MV-4-11 (cell line): ENCODE measurements around the gene DEPDC5.

Experiments
- DNase-seq: peaks from one replicate; lab custom pipeline; 2025; lab: John Stamatoyannopoulos, UW

Gene DEPDC5

GRCh38 chr22:31852691-31853421 is 99.0 kb downstream of the DEPDC5 start:
- no peak for DNase-seq

GRCh38 chr22:31853736-31854495 is 100.1 kb downstream of the DEPDC5 start:
- DNase-seq, result no peak

DNA sequence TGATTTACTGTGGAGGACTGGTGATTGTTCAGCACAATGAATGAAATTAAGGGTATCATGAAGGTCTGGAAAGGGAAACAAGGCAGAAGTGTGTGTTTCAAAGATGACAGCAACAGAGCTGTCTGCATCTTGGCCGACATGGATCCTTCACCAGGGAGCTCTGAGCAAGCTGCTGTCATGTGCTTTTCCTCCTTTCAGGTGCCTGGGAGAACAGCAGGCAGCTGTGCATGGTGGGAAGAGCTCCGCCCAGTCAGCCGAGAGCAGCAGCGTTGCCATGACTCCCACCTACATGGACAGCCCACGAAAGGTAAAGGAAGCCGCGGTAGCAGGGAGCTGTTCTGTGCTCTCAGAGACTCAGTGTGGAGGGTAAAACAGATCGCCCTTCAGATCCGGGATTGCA is 103.4 kb downstream of the DEPDC5 start:
- DNase-seq, result no peak

DNA sequence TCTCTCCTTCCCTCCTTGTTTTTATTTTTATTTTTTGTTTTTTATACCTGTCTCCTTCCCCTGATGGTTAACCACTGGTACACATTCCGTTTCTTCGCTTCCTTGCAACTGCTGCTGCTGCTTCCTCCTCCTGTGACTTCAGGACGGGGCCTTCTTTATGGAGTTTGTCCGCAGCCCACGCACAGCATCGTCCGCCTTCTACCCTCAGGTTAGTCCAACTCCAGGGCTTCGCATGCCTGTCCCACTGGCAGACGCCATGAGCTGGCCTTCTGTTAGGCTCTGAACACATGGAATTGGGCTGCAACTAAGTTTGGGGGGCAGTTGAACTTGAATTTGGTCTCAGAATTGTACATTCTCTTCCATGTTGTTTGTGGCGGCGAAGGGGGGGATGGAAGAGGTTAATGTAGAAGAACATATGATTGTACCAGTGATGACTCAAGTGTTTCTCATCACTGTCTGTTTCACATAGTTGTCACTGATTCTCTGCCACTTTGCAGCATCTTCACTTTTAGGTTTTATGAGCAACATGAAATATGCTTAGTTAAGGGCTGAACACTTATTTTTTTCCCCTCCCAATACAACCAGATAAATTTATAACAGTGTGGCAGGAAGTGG is 107.5 kb downstream of the DEPDC5 start:
- DNase-seq, result no peak

GRCh38 chr22:31866918-31867317 is 113.1 kb downstream of the DEPDC5 start:
- no peak for DNase-seq

DNA sequence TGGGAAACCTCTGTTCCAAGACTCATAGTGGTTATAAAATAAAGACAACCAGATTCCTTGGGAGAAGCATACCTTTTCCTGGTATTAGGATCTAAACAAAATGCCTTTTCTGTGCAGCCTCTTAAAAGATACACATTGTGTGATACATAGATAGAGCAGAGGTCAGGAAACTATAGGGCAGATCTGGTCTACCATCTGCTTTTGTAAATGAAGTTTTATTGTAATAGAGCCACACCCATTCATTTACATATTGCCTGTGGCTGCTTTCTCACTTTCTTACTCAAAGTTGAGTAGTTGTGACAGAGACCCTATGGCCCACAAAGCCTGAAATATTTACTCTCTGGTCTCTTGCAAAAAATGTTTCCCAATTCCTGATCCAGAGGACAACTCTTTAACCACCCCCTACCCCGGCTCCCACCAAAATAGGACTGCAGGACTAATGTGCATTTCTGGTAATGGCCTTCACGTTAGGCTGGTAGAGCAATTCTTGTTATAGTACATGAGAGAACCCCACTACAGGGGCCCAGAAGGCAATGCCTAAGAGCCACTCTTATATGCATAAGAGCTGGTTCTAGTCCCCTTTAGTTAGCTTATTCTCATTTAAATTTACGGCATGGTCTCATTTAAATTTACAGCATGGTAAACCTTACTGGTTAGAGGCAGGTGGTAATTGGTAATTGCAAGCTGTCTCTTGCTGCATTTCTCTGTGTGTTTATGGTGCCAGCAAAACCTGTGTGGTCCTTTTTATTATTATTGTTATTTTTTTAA is 113.8 kb downstream of the DEPDC5 start:
- no peak for DNase-seq

GRCh38 chr22:31869739-31870138 is 115.9 kb downstream of the DEPDC5 start:
- DNase-seq, result no peak

DNA sequence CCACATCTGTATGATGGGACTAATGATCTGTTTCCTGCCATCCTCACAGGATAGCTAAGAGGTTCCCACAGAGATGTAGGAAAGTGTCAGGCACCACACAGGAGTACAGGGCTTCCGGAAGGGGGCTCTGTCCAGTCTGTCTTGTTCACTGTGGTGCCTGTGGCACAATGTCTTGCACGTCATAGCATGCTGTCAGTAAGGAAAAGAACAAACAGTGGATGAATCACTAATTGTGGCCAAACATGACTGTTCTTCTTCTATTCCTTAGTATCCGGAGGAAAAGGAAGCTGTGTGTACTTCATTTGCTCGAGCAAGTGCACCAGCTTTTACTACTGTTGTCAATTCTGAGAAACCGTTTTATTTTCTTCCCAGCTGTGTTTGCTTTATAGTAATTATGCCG is 117.1 kb downstream of the DEPDC5 start:
- DNase-seq, result peak; percentile 80

GRCh38 chr22:31871480-31871879 is 117.7 kb downstream of the DEPDC5 start:
- DNase-seq, result peak; percentile 73

DNA sequence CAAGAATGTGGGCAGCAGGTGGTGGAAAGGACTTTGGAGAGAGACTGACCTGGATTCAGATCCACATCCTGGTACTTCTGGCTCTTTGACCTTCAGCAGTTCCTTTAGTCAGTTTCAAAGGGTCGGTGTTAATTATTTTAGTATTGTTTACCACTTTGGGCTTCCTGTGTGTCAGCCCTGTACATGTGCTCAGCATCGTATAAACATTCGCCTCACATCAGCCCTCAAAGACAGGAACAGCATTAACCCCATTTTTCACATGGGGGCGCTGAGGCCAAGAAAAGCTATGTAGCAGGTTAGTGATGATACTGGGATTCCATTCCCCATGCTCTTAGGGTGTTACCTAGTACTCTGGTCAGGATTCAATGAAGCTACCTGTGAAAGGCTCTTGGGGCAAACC is 118.4 kb downstream of the DEPDC5 start:
- DNase-seq, result no peak

DNA sequence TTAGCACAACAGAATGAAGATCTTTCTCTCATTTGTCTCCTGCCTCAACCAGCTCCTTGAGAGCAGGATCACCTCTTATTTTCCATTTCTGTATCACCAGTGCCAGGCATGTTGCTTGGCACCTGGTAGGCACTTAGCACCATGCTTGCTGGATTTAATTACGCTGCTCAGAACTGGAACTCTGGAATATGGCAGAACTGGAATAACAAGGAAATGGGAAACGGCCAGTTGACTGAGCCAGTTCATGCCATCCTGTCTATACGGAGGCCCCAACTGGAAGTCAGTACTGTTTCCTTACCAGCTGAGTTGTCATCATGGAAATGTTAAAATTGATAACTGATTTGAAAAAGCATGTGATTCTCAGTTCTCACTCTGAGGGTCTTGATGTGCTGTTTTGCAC is 121.0 kb downstream of the DEPDC5 start:
- DNase-seq, result no peak

DNA sequence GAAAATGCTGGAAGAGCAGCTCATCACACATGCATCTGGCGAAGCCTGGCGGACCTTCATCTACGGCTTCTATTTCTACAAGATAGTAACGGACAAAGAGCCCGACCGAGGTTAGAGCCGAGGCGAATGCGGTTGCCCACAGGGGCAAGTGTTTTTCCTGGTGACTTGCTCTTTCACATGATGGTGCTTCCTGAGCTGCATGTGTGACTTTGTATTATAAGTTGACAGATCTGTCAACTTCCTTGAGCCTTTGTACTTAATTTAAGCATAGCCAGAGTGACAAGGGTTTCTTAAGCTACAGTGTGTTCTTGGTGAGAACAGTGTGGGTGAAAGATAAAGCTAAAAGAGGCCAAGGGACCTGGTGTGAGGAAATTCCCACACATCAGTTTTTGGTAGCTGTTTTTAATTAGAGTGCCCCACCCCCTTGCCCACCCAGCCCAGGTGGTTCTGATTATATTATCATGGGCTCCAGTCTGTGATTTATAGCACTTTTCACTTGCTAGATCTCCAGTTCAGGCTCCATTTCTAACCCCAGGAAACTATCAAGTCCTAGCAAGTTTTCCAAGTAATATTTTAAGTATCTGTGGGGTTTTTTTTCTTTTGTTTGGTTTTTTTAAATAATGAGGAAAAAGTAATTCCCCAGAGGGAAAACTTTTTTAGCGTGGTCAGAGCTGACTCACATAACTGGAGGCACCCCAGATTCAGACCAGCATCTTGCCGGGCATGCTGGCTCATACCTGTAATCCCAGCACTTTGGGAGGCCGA is 122.5 kb downstream of the DEPDC5 start:
- DNase-seq, result peak; percentile 82

DNA sequence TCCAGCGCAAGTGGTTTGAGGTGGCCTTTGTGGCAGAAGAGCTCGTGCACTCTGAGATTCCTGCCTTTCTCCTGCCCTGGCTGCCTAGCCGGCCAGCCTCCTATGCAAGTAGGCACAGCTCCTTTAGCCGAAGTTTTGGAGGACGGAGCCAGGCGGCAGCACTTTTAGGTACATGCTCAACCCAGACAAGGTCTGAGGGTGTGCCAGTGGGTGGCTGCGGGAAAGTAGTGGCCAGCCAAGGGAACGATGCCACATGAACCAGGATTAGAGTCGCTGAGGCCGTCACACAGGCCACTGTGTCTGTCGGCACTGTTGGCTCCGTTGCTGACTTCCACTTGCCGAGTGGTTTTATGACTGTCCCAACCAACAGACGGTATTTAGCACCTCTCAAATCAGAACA is 125.8 kb downstream of the DEPDC5 start:
- no peak for DNase-seq

DNA sequence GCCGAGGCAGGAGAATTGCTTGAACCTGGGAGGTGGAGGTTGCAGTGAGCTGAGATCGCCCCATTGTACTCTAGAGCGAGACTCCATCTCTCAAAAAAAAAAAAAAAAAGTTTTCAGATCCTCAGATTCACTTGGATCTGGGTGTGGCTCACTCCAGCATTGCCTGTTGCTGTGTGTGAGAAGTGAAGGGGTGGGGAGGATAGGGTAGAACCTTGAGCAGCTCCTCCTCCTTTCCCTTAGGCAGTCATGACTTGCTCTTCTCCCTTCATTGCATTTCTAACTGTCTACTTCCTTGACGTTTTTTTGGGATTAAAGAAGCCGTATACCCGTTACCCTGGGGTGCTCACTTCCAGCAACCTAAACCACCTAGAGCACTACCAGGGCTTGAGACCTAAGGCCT is 127.4 kb downstream of the DEPDC5 start:
- no peak for DNase-seq

DNA sequence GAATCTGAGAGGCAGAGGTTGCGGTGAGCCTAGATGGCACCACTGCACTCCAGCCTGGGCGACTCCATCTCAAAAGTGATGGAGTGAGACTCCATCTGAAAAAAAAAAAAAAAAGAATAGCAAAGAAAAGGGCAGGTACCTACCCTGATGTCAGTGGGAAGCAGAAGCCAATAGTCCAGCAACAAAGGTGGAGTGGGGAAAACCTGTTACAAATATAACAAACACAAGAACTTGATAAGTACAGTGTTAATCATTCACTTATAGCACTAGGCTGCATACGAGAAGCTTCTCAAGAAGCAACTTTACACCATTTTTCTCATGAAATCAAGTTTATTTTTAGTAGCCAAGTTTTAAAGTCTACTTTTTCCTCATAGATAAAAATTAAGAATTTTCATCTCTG is 128.0 kb downstream of the DEPDC5 start:
- no peak for DNase-seq

DNA sequence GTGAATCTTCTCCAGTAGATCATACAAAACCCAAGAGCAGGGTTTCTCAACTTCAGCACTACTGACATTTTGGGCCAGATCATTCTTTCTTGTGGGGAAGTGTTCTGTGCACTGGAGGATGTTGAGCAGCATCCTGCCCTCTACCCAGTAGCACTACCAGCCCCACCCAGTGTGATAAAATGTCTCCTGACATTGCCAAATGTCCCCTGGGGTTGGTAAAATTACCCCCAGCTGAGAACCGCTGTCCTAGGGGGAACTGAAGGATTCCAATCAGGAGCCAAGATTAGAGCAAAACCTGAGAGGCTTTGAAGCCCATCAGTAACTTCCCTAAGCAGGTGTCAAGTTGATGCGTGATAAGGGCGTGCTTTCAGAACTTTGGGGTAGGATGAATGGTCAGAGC is 129.2 kb downstream of the DEPDC5 start:
- no peak for DNase-seq

DNA sequence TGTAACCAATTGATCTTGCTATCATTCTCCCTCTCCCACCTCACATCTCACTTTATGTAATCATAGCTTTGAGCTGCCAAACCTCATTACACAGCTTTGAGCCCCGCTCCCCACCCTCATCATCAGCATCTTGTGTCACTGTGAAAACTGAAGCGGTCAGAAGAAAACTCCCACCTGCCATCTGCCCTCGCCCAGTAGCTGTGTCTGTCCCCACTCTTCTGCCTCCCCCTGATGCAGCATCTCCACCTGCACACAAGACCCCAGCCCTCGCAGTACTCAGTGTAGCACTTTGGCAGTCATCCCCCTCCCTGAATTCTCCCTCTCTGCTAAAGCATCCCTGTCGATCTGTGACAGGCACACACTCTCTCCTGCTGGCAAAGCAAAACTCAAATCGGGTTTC is 130.2 kb downstream of the DEPDC5 start:
- no peak for DNase-seq

GRCh38 chr22:31891366-31892079 is 137.7 kb downstream of the DEPDC5 start:
- no peak for DNase-seq

GRCh38 chr22:31892080-31892433 is 138.2 kb downstream of the DEPDC5 start:
- DNase-seq, result no peak

- no peak for DNase-seq
Observed at GRCh38 chr22:31893460-31893859, 139.6 kb downstream of the DEPDC5 start.
